HG03469 (cell line): ENCODE data around the gene PSMA7.
"Not testable (repeated sequence)": the region's sequence is repeated elsewhere in the genome, so short reads cannot be mapped to it uniquely, and the experiment has no call there.

ENCODE experiments used
- ATAC-seq: cut with Tn5 transposase; IDR thresholded peaks from one replicate; pipeline ENCODE4 v1.9.1; 2021; ENCODE audit warnings: mild to moderate bottlenecking, moderate library complexity, moderate number of reproducible peaks; ENCODE audit not compliant: unreplicated experiment

Gene PSMA7

DNA sequence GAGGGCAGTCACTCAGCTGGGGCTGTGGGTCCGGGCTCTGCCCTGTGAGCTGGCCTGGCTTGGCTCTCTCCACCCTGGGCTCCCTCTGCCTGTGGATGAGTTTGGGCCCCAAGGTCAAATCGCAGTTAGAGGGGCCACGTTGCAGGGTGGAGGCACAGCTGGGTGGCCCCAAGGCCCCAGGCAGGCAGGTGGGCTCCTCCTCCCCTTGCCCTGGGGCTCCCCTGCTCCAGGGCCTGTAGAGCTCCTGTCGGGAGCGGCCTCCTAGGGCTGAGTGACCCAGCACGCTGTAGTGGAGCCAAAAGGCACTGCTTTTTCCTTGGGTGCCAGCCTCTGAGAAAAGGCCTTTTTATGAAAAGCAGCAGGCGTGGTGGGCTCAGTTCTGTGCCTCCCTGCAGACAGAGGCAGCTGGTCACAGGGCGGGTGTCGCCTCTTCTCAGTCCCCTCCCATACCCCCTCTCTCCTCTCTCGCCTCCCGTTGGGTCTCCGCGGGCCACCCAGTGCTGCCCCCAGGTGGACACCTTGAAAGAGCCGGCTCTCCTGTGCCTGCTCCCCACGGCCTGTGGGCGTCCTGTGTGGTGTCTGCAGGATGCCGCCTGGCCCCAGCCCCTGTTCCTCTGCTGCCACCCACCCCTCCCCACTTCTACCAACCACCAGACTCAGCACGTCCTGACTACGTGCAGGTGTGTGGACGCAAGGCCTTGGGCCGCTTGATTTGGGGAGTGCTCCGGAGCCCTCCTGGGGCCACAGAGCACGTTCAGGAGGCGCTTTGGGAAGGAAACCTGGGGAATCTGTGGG lies 13.6 kb upstream of the PSMA7 start:
- ATAC-seq: no peak

DNA sequence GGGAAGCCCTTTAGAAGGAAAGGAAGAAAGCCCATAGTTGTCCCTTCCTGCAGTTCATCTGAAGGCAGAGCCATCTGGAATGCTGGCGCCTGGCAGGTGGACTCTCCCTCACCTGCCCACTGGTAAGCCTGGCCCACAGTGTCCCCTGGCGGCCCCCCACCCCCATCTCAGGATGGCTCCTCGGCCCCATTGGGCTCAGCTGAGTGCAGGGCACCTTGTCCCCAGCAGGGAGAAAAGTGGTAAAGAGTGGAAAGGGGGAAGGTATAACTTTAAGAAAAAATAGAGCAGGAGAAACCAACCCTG lies 13.0 kb upstream of the PSMA7 start:
- ATAC-seq: no peak

- ATAC-seq: no peak
Measured at GRCh38 chr20:62155428-62156253, 12.4 kb upstream of the PSMA7 start.

GRCh38 chr20:62151835-62152364 lies 8.7 kb upstream of the PSMA7 start:
- ATAC-seq: no peak

DNA sequence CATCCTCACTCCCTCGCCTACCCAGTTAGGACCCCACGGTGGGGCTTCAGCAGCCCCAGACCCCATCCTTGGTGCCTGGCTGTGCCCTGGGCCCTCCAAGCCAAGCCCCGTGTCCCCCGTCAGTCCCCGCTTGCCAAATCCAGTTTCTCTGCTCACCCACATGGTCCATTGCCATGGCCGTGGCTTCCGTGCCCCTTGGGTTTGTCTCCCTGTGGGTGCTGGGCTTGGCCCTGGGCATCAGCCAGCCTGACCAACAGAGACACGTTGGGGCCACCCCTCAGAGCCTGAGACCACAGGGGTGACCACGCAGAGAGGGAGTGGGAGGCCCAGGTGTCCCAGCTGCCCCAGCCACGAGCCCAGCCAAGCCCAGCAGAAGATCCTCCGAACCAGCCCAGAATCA lies 8.0 kb upstream of the PSMA7 start:
- no peak for ATAC-seq

DNA sequence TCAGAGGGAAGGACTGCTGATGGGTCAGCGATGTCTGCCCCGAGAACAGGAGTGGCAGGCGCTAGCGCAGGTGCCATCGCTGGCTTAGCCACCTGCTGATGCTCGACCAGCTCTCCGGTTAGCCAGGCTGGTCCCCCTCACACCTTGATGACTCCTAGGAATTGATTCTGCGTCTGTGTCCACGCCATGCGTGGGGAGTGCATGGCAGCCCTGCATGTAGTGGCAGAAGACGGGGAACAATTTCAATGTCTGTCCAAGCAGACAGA lies 7.0 kb upstream of the PSMA7 start:
- no peak for ATAC-seq

DNA sequence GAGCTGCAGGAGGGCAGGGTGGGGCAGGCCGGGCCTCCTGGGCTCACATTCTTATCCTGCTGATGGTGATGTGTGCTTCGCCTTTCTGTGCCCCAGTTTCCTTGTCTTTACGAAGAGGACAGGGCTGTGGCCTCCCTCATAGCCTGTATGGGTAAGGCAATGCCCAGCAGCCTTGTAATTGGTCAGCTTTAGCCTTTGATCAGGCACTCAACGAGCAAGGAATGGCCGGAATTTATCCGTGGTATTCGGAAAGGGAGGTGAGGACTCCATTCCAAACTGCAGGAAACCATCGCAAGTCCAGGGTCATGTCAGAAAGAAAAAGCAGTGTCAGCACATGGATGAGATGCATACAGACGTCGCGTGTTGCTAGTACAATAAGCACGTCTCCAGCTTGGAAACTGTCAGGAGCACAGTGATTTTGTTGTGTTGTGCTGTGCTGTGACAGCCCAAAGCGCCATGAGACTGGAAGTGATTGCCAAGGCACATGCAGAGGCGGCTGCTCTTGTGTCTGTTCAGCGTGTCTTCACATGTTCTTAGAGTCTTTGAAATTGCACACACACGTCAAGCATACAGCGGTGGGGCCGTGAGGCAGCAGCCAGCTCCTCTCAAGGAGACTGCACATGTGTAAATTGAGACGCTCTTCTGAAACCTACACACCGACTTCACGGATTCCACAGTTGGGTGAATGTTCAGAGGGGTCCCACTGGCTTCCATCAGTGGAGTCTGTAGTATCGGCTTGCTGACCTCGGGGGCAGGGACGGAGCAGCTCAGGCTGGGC lies 6.5 kb upstream of the PSMA7 start:
- ATAC-seq: no peak

- no peak for ATAC-seq
Measured at GRCh38 chr20:62148908-62149314, 5.7 kb upstream of the PSMA7 start.

DNA sequence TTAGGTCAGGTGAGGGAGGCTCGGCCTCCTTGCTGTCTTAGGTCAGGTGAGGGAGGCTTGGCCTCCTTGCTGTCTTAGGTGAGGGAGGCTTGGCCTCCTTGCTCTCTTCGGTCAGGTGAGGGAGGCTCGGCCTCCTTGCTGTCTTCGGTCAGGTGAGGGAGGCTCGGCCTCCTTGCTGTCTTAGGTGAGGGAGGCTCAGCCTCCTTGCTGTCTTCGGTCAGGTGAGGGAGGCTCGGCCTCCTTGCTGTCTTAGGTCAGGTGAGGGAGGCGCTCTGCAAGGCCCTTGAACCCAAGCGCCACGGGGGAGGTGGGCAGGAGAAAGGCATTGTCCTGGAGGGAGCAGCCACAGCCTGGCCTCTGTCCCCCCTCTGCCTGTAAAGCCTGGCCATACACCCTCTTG lies 5.2 kb upstream of the PSMA7 start:
- ATAC-seq: not testable (repeated sequence)

DNA sequence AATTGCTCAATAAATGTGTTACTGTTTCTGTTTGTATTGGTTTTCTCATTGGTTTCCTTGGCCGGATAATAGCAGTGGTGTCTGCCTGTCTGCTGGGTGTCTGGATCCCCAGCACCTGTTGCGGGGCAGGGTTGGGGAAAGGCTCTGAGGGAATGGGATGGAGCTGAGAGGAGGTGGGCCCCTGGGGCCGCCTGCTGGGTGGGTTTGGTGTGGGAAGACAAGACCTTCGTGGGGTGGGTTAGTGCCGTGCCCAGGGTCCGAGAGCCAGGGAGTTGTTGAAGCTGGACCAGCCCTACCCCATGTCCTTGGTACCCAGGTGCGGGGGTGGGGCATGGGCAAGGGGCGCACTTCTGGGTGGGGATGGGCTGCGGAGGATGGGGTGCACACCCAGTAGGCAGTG lies 4.3 kb upstream of the PSMA7 start:
- no peak for ATAC-seq

GRCh38 chr20:62147125-62147524 lies 3.9 kb upstream of the PSMA7 start:
- ATAC-seq: no peak

DNA sequence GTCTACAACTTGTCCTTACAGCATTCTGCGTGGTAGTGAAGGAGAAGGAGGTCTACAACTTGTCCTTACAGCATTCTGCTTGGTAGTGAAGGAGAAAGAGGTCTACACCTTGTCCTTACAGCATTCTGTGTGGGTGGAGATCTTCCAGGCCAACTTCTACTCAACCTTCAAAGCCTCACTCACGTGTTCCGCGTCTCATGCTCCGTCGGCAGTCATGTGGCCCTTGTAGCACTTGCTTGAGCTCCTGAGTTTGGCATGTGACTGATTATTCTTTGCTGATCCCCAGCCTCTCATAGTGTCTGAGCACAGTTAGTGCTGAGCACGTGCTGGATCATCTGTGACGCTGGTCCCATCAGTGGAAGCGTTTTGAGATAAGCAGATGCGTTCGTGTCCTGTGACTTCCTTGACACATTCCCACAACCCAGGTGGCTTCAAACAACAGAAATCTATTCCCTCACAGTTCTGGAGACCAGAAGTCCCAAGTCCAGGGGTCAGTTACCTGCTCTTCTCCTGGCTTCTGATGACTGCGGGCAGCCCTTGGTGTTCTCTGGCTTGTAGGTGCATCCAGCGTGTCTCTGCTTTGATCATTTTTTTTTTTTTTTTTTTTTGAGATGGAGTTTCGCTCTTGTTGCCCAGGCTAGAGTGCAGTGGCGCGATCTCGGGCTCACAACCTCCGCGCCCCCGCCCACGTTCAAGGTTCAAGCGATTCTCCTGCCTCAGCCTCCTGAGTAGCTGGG lies 3.0 kb upstream of the PSMA7 start:
- no peak for ATAC-seq

GRCh38 chr20:62145688-62146018 lies 2.5 kb upstream of the PSMA7 start:
- ATAC-seq: no peak

DNA sequence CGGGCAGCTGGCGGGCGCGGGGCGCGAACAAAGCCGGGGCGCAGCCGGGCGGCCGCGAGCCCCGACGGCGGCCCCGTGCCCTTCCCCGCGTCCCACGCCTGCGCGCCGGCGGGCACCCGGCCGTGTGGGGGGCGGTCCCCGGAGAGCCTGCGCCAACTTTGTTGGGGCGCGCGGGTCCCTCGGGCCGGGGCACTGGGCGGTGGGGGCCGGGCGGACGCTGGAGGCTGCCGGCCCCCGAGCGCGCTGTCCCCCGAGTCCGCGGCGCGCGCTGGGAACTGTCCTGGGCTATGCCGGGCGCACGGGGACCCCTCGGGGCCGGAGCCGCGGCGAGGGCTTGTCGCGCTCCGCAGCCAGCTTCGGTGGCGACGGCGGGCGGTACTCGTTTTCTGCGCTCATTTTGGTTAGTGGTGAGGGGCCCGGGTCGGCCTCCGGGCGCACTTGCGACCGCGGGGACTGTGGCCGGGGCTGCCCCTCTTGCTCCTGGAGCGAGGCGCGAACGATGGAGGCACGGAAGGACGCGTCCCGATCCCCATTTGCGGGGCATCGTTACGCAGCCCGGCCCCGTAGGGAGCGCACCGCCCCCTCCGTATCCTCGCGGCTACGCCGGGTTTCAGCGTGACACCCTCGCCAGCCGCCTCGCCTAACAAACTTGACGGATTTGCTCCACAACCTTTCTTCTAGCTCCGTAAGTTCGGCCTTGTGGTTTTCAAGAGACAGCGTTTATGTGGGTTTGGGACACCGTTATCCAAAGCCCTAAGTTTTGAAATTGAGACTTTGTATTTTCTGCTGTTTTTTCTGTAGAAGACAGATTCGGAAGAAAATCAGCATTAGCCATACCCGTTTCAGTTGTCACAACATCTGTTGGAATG lies 997 bp upstream of the PSMA7 start:
- ATAC-seq: peak; percentile 14

DNA sequence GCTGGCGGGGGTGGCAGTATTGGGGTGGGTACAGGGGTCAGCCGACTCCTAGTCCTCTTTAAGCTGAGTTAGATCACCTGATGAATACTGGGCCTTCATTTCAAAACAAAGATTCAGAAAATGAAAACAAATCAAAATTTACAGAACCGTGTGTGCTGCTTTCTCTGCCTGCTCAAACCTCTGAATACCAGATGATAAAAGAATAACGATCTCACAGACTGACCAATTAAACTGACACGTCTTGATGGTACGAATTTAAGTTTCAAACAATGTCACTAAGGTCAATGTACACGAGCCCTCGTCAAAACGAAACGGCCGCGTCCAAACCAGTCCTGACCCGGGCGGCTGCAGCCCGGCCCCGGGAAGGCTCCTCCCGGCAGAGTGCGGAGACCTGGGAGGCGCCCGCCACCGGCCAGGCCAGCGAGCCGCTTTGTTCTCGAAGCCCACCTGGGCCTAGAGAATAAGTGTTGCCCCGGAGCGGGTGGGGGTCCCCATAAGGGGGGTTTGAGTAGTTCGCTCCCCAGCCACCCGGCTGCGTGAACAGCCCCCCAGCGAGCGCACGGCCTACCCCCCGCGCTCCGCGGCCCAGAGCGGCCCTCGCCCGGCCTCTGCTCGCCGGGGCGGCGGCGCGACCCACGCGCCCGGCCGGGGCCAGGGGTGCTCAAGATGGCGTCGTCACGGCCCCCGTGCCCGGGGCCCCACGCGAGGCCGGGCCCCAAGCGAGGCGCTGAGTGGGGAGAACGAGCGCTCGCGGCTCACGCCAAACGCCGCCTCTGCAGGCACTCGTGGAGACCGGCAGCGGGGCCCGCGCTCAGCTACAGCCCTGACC lies 728 bp downstream of the PSMA7 start:
- ATAC-seq: no peak

DNA sequence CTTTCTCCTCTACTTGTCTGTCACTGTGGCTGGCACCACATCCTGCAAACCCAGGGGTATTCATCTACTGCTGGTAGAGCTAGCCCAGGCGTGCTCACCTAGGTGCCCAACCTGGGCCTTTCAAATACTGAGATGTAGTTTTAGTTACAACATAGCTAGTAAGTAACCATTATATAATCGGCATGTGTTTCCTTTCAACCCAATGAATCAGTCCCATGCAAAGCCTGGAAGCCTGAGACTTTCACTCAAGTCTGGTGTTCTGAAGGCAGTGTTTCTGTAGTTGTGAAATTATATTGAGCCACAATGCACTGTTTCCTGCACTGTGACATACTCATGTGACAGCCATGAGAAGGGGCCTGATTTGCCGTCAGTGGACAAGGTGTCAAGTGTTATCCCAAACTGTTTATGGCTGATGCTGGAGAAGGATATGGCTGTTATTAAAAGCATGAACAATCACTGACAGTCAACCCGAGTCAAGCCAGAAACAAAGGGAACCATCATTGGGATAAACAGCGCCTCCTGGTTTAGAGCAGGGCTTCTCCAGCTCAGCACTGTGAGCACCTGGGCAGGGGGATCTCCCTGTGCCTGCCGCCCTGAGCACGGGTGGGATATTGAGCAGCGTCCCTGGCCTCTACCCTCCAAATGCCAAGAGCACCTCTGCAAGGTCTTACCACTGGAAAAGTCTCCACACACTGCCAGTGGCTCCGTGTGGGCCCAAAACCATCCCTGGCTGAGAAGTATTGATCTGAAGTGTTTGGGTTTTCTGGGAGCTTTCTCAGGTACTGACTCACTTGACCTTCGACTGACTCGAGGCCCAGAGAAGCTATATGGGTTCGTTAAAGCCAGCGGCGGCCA lies 1.6 kb downstream of the PSMA7 start:
- no peak for ATAC-seq

DNA sequence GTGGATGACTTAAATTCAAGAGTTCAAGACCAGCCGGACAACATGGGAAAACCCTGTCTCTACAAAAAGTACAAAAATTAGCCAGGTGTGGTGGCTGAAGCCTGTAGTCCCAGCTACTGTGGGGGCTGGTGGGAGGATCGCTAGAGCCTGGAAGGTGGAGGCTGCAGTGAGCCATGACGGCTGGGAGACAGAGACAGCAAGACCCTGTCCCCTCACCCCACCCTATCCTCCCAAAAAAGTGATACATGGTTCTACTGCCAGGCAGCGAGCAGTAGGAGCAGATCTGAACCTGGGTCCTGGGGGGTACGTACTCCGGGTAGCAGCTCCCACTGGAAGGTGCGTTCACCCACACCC lies 2.2 kb downstream of the PSMA7 start:
- no peak for ATAC-seq

GRCh38 chr20:62139636-62140035 lies 3.6 kb downstream of the PSMA7 start:
- no peak for ATAC-seq

- no peak for ATAC-seq
Measured at GRCh38 chr20:62138912-62139311, 4.3 kb downstream of the PSMA7 start.
